SK-N-MC (cell line): ENCODE data around the gene SRCIN1.

Experiments
- EZH2 ChIP-seq: fragments of 200-600 bp; sonication (generic); IDR thresholded peaks from one replicate; pipeline ENCODE4 v1.6.1; 2017; ENCODE audit warnings: antibody characterized with exemption
- POLR2AphosphoS5 ChIP-seq: IDR thresholded peaks from 2 replicates; pipeline ENCODE4 v1.6.1; 2012; ENCODE audit warnings: mild to moderate bottlenecking, low read depth, low read length, borderline replicate concordance

GRCh38 chr17:38608648-38609047 lies 2.9 kb upstream of the SRCIN1 start:
- no peak for TF ChIP-seq POLR2AphosphoS5
- no peak for TF ChIP-seq EZH2
